ENCODE measurements around the gene PPP1R26.
"Not testable (repeated sequence)": the region's sequence is repeated elsewhere in the genome, so short reads cannot be mapped to it uniquely, and the experiment has no call there.

PPP1R26 gene

GRCh38 chr9:135523521-135524129, 44.0 kb downstream of the PPP1R26 start:
- DNase-seq: no peak

GRCh38 chr9:135524130-135524861, 44.7 kb downstream of the PPP1R26 start:
- DNase-seq: no peak

- no peak for DNase-seq
Observed at GRCh38 chr9:135525241-135526088, 45.9 kb downstream of the PPP1R26 start.

GRCh38 chr9:135526089-135526729, 46.6 kb downstream of the PPP1R26 start:
- no peak for DNase-seq

GRCh38 chr9:135526730-135527571, 47.4 kb downstream of the PPP1R26 start:
- DNase-seq: no peak

GRCh38 chr9:135528842-135529435, 49.4 kb downstream of the PPP1R26 start:
- DNase-seq: not testable (repeated sequence)

- no peak for DNase-seq
Observed at GRCh38 chr9:135530146-135530545, 50.6 kb downstream of the PPP1R26 start.

GRCh38 chr9:135531096-135531495, 51.5 kb downstream of the PPP1R26 start:
- DNase-seq: no peak

- DNase-seq: no peak
Observed at GRCh38 chr9:135533113-135533512, 53.5 kb downstream of the PPP1R26 start.

- no peak for DNase-seq
Observed at GRCh38 chr9:135533674-135534073, 54.1 kb downstream of the PPP1R26 start.

GRCh38 chr9:135534192-135534711, 54.7 kb downstream of the PPP1R26 start:
- not testable (repeated sequence) for DNase-seq

GRCh38 chr9:135534826-135535225, 55.2 kb downstream of the PPP1R26 start:
- not testable (repeated sequence) for DNase-seq

- not testable (repeated sequence) for DNase-seq
Observed at GRCh38 chr9:135535631-135536030, 56.0 kb downstream of the PPP1R26 start.

GRCh38 chr9:135536216-135536615, 56.6 kb downstream of the PPP1R26 start:
- no peak for DNase-seq
